ENCODE data around the gene IFFO2.

DNA sequence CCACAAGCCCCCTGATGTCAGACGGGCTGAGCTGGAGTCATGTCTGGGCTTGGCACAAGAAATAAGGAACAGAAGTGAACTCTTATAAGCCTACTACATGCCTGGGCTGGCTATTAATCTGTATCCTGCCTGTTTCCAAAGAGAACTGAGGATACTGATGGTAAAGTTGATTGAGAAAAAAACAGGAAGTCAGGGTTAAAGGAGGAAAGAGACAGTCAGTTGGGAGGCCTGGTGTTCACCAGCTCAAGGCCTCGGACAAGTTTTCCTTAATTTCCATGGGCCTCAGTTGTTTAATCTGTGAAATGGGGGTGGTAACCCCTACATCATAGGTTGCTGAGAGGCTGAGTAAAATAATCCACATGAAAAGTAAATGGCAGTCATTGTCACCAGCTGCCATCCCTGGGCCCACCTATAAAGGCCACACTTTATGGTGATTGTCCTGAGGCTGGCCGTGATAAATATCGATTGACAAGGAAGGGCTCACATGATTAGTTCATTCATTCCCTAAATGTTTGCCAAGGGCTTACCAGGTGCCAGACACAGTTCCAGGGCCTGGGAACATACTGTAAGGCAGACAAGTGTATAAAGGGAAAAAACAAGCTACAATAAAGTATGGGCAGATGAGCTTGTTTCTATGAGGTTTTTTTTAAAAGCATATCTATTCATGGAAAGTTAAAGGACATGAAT is 57.0 kb downstream of the IFFO2 start:
- TF ChIP-seq, protein P1, sequence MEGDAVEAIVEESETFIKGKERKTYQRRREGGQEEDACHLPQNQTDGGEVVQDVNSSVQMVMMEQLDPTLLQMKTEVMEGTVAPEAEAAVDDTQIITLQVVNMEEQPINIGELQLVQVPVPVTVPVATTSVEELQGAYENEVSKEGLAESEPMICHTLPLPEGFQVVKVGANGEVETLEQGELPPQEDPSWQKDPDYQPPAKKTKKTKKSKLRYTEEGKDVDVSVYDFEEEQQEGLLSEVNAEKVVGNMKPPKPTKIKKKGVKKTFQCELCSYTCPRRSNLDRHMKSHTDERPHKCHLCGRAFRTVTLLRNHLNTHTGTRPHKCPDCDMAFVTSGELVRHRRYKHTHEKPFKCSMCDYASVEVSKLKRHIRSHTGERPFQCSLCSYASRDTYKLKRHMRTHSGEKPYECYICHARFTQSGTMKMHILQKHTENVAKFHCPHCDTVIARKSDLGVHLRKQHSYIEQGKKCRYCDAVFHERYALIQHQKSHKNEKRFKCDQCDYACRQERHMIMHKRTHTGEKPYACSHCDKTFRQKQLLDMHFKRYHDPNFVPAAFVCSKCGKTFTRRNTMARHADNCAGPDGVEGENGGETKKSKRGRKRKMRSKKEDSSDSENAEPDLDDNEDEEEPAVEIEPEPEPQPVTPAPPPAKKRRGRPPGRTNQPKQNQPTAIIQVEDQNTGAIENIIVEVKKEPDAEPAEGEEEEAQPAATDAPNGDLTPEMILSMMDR (IDR thresholded peaks at IDR 0.05) = no peak
- no peak for TF ChIP-seq POLR2AphosphoS5 (IDR thresholded peaks at IDR 0.05)

Measured in transverse colon (tissue), 4 donors.